Loucy (cell line): ENCODE data around the gene CDC42EP5.
"Not testable (repeated sequence)": the region's sequence is repeated elsewhere in the genome, so short reads cannot be mapped to it uniquely, and the experiment has no call there.

ENCODE experiments used
- H2AFZ ChIP-seq: fragments of 200-600 bp; sonication (generic); 2 replicates; pipeline ENCODE4 v1.6.0; 2016; ENCODE audit warnings: antibody characterized with exemption, mild to moderate bottlenecking, low read length, moderate library complexity
- H3F3A ChIP-seq: fragments of 200-600 bp; 2 replicates; pipeline ENCODE4 v1.6.0; 2016; ENCODE audit warnings: antibody characterized with exemption, low read depth, mild to moderate bottlenecking
- H3K27me3 ChIP-seq: fragments of 200-600 bp; sonication (generic); 2 replicates; pipeline ENCODE4 v1.6.1; 2014; ENCODE audit warnings: low read length, mild to moderate bottlenecking; ENCODE audit not compliant: insufficient read depth, poor library complexity, severe bottlenecking
- H3K36me3 ChIP-seq: fragments of 200-600 bp; sonication (generic); 2 replicates; pipeline ENCODE4 v1.6.1; 2016; ENCODE audit warnings: low read length; ENCODE audit not compliant: insufficient read depth
- H3K4me1 ChIP-seq: fragments of 200-600 bp; sonication (generic); 2 replicates; pipeline ENCODE4 v1.5.1; 2014; ENCODE audit warnings: low read length, mild to moderate bottlenecking; ENCODE audit not compliant: insufficient read depth, poor library complexity, severe bottlenecking
- H3K4me2 ChIP-seq: fragments of 200-600 bp; sonication (generic); 2 replicates; pipeline ENCODE4 v1.6.0; 2014; ENCODE audit warnings: antibody characterized with exemption, low read length, low read depth, mild to moderate bottlenecking; ENCODE audit not compliant: poor library complexity, severe bottlenecking
- H3K4me3 ChIP-seq: fragments of 200-600 bp; sonication (generic); 2 replicates; pipeline ENCODE4 v1.5.1; 2014; ENCODE audit warnings: low read length, mild to moderate bottlenecking, mixed read lengths; ENCODE audit not compliant: poor library complexity, severe bottlenecking
- H3K79me2 ChIP-seq: fragments of 200-600 bp; sonication (generic); 2 replicates; pipeline ENCODE4 v1.6.1; 2014; ENCODE audit warnings: low read length; ENCODE audit not compliant: insufficient read depth
- H3K9ac ChIP-seq: fragments of 200-600 bp; sonication (generic); 2 replicates; pipeline ENCODE4 v1.6.0; 2014; ENCODE audit warnings: mild to moderate bottlenecking, low read depth, low read length, moderate library complexity; ENCODE audit not compliant: poor library complexity, severe bottlenecking
- H3K9me2 ChIP-seq: fragments of 200-600 bp; sonication (generic); replicated peaks from 2 replicates; pipeline ENCODE4 v1.6.1; 2016; ENCODE audit warnings: low read depth, low read length, mixed read lengths
- H3K9me3 ChIP-seq: fragments of 200-600 bp; sonication (generic); 2 replicates; pipeline ENCODE4 v1.6.1; 2014; ENCODE audit warnings: mild to moderate bottlenecking, antibody characterized with exemption, low read length, low read depth; ENCODE audit not compliant: insufficient read depth
- H4K20me1 ChIP-seq: fragments of 200-600 bp; sonication (generic); 2 replicates; pipeline ENCODE4 v1.6.0; 2014; ENCODE audit warnings: antibody characterized with exemption, low read length, mild to moderate bottlenecking; ENCODE audit not compliant: insufficient read depth, poor library complexity, severe bottlenecking
- CTCF ChIP-seq: fragments of 200-600 bp; sonication (generic); conservative IDR thresholded peaks from 2 replicates; pipeline ENCODE4 v1.5.1; 2014; ENCODE audit warnings: mild to moderate bottlenecking, antibody characterized with exemption, low read length
- EZH2phosphoT487 ChIP-seq: fragments of 200-600 bp; IDR thresholded peaks from 2 replicates; pipeline ENCODE4 v1.6.1; 2018; ENCODE audit warnings: antibody characterized with exemption, mild to moderate bottlenecking, moderate library complexity, borderline replicate concordance

CDC42EP5 gene

GRCh38 chr19:54507824-54508223 lies 34.7 kb upstream of the CDC42EP5 start:
- Histone ChIP-seq H3K9ac (no peak overlapping the region), H3K4me2 (no peak overlapping the region), H2AFZ (no peak overlapping the region)

GRCh38 chr19:54507038-54507717 lies 34.1 kb upstream of the CDC42EP5 start:
- not testable (repeated sequence) for H3K9me2 ChIP-seq, H2AFZ ChIP-seq, H3K79me2 ChIP-seq, H3K27me3 ChIP-seq, H3K9me3 ChIP-seq, H3K4me3 ChIP-seq, H3K36me3 ChIP-seq, H3F3A ChIP-seq, H4K20me1 ChIP-seq, H3K4me2 ChIP-seq, H3K9ac ChIP-seq
- peaks cover 18% of the 10 kb centered on the region for H3K4me1 ChIP-seq

More at GRCh38 chr19:54507824-54508223, 34.7 kb upstream of the CDC42EP5 start:
- no peaks in the 10 kb centered on the region for H3K36me3 ChIP-seq
- H3F3A ChIP-seq, result no peaks in the 10 kb centered on the region
- no peaks in the 10 kb centered on the region for H4K20me1 ChIP-seq
- TF ChIP-seq EZH2phosphoT487 (no peak), CTCF (no peak)
- H3K27me3 ChIP-seq, result no peaks in the 10 kb centered on the region
- H3K4me3 ChIP-seq, result no peak overlapping the region
- H3K4me1 ChIP-seq, result peaks cover 12% of the 10 kb centered on the region
- no peaks in the 10 kb centered on the region; the same call in 1 of the 2 replicates for H3K79me2 ChIP-seq
- no peaks in the 10 kb centered on the region for H3K9me3 ChIP-seq
- H3K9me2 ChIP-seq, result no peaks in the 10 kb centered on the region

- no peak overlapping the region for H3K9ac ChIP-seq
- H3K36me3 ChIP-seq, result no peaks in the 10 kb centered on the region
- H3K4me3 ChIP-seq, result no peak overlapping the region
- no peaks in the 10 kb centered on the region for H3K27me3 ChIP-seq
- no peaks in the 10 kb centered on the region for H3K9me2 ChIP-seq
- no peak overlapping the region for H3K4me2 ChIP-seq
- H3K79me2 ChIP-seq, result peaks cover 4% of the 10 kb centered on the region
- peaks cover 19% of the 10 kb centered on the region for H3K4me1 ChIP-seq
- H3K9me3 ChIP-seq, result no peaks in the 10 kb centered on the region
- H4K20me1 ChIP-seq, result no peaks in the 10 kb centered on the region
- no peaks in the 10 kb centered on the region for H3F3A ChIP-seq
- no peak overlapping the region for H2AFZ ChIP-seq
- TF ChIP-seq EZH2phosphoT487 (no peak), CTCF (no peak)
These were observed 33.0 kb upstream of the CDC42EP5 start for GRCh38 chr19:54506079-54506478.

- not testable (repeated sequence) for H3K9ac ChIP-seq, H3K36me3 ChIP-seq, H3F3A ChIP-seq, H3K9me2 ChIP-seq, H3K4me3 ChIP-seq, H3K9me3 ChIP-seq, H3K27me3 ChIP-seq, H4K20me1 ChIP-seq, H2AFZ ChIP-seq, H3K79me2 ChIP-seq
- peaks cover 19% of the 10 kb centered on the region for H3K4me1 ChIP-seq
- peak overlapping the region; percentile 34 for H3K4me2 ChIP-seq
These were observed 32.4 kb upstream of the CDC42EP5 start for GRCh38 chr19:54505542-54505941.
